AG09309 (cell line): Measurements from ENCODE around the gene TMUB1.

Experiments
- DNase-seq: peaks from one replicate; pipeline ENCODE4 v3.0.0-alpha.2; 2010; ENCODE audit warnings: low read depth
- H3K4me3 ChIP-seq: 2 replicates; pipeline ENCODE4 v1.5.1; 2011; ENCODE audit warnings: mild to moderate bottlenecking, low read depth, low read length, moderate library complexity; ENCODE audit not compliant: control insufficient read depth
- CTCF ChIP-seq: IDR thresholded peaks from 2 replicates; pipeline ENCODE4 v1.5.1; 2011; ENCODE audit warnings: mild to moderate bottlenecking, low read depth, low read length, inconsistent platforms; ENCODE audit not compliant: insufficient read depth, control insufficient read depth; ENCODE audit errors: missing control alignments

Gene TMUB1

GRCh38 chr7:151083071-151083823, at the start of gene TMUB1:
Gene TMUB1 (minus strand): TSS chr7:151083493. CDS start chr7:151082563, 930 bp downstream.
- H3K4me3 ChIP-seq = peak within 1 kb of the TSS; percentile 88
- DNase-seq = no peak
- no peak for TF ChIP-seq CTCF

GRCh38 chr7:151132461-151133205, 49.3 kb upstream of the TMUB1 start:
- DNase-seq = no peak
- no peak overlapping the region for H3K4me3 ChIP-seq
- no peak for TF ChIP-seq CTCF

GRCh38 chr7:151131592-151132293, 48.5 kb upstream of the TMUB1 start:
- TF ChIP-seq CTCF = no peak
- no peak overlapping the region for H3K4me3 ChIP-seq
- no peak for DNase-seq

GRCh38 chr7:151131224-151131591, 47.9 kb upstream of the TMUB1 start:
- DNase-seq = no peak
- no peak for TF ChIP-seq CTCF
- no peak overlapping the region for H3K4me3 ChIP-seq

- no peak for DNase-seq
- TF ChIP-seq CTCF = no peak
- H3K4me3 ChIP-seq = no peak overlapping the region
These were observed 47.5 kb upstream of the TMUB1 start for GRCh38 chr7:151130741-151131157.

GRCh38 chr7:151129960-151130591, 46.8 kb upstream of the TMUB1 start:
- no peak for DNase-seq
- no peak overlapping the region for H3K4me3 ChIP-seq
- TF ChIP-seq CTCF = no peak
